Mesothelial cell of epicardium (in vitro differentiated cells): ENCODE data around the gene KDM1B. TPM values are rescaled to one million over a fixed set of nuclear protein-coding genes. Genes with fewer than 3 reads are reported as not detected.
A peak's percentile ranks its signal among the peaks of the same experiment; 100 is the strongest.

Experiments
- DNase-seq, 2 experiments: peaks; one replicate each; pipeline ENCODE4 v3.0.0; 2021; ENCODE audit warnings: low spot score in 2 of 2; ENCODE audit not compliant: unreplicated experiment in 2 of 2
- H3K27ac Mint-ChIP-seq: 2 replicates; pipeline ENCODE4 v1.8.0; 2021; ENCODE audit warnings: mixed read lengths
- H3K27me3 Mint-ChIP-seq: 2 replicates; pipeline ENCODE4 v1.8.0; 2021; ENCODE audit warnings: low read depth, mixed read lengths
- H3K36me3 Mint-ChIP-seq: 2 replicates; pipeline ENCODE4 v1.8.0; 2021; ENCODE audit warnings: mixed read lengths
- H3K4me1 Mint-ChIP-seq: 2 replicates; pipeline ENCODE4 v1.8.0; 2021; ENCODE audit warnings: mixed read lengths
- H3K4me3 Mint-ChIP-seq: 2 replicates; pipeline ENCODE4 v1.8.0; 2021; ENCODE audit warnings: mild to moderate bottlenecking, moderate library complexity, mixed read lengths
- H3K9me3 Mint-ChIP-seq: 2 replicates; pipeline ENCODE4 v1.8.0; 2021; ENCODE audit warnings: mixed read lengths
- CTCF ChIP-seq: fragments of 200-600 bp; sonication (generic); IDR thresholded peaks from one replicate; pipeline ENCODE4 v1.5.0; 2021; ENCODE audit warnings: antibody characterized with exemption; ENCODE audit not compliant: unreplicated experiment
- total RNA-seq: library from RNA; stranded (reverse); gene quantifications from 3 replicates; pipeline ENCODE4 v1.2.1, GENCODE V29; 2021

The KDM1B gene
- total RNA-seq, 1 donor from 2014 or later: 16.1 TPM

DNA sequence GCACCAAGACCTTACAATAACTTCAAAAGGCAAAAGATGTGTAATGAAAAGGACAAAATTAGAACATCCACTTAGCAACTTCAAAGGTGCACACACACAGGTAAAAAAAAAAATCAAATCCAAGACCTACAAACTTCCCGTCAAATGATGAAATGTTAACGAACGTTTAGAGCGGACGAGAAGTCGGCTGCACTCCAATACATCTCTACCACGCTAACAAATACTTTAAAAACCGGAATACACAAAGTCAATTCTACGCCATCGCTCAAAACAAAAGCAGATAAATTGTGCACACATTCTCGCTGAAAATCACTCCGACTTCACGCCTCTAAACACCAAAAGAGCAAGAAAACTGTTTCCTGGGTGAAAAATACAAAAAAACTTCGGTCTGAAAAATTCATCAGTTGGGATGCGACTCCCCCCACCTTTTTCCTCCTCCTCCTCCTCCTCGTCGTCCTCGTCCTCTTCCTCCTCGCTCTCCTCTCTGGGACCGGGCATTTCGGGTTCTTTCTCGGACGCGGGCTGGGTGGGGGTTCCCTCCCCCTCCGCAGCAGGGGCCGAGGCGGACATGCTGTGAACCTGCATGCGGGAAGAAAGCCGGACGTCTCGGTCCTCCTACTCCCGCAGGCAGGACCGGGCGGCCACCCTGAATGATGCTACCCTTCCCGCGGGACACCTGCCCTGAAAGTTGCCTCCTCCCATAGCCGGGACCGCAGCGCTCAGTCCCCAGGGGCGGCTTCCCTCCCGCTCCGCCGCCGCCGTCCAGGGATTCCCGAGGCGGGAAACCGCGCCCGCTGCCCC lies 108.4 kb downstream of the KDM1B start:
- no peaks in the 10 kb centered on the region for H3K27me3 Mint-ChIP-seq
- peaks cover 51% of the 10 kb centered on the region for H3K4me1 Mint-ChIP-seq
- H3K27ac Mint-ChIP-seq: peak overlapping the region; percentile 97
- H3K4me3 Mint-ChIP-seq: peak overlapping the region; percentile 88
- TF ChIP-seq CTCF: no peak
- H3K9me3 Mint-ChIP-seq: no peaks in the 10 kb centered on the region
- DNase-seq: no peak
- peaks cover 6% of the 10 kb centered on the region for H3K36me3 Mint-ChIP-seq

- peak; percentile 86 to 88 for DNase-seq
- peak within 1 kb of the TSS; percentile 97 for H3K27ac Mint-ChIP-seq
- H3K36me3 Mint-ChIP-seq: peaks cover 6% of the 10 kb centered on the region
- peak within 1 kb of the TSS; percentile 88 for H3K4me3 Mint-ChIP-seq
- peaks cover 48% of the 10 kb centered on the region for H3K4me1 Mint-ChIP-seq
- TF ChIP-seq CTCF: peak; percentile 36
- no peaks in the 10 kb centered on the region for H3K9me3 Mint-ChIP-seq
- H3K27me3 Mint-ChIP-seq: no peaks in the 10 kb centered on the region
Measured at GRCh38 chr6:18264219-18264922, 109.1 kb downstream of the KDM1B start, which contains the start of gene DEK. TSS of gene DEK (minus strand) at chr6:18264530. CDS start at chr6:18263987, 543 bp downstream.

DNA sequence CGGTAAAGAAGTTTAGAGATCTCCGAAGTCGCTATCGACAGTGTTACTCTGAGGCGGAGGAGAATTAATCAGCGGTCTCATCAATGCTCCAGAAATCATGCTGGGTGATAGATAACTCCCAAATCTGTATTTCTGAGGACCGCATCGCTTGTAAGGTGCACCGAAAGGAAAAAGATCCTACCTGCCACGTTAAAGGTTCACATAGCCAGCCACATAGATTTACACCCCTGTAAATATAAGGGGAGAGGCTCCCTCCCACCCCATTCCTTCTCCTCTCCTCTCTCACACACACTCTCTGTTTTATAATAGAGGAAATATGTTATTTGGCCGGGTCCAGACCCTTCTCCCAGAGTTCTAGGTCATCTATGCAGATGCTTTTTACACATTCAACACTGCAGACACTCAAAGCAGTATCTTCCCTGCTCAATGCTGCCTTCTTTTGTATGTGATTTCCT lies 109.7 kb downstream of the KDM1B start:
- Mint-ChIP-seq H3K27ac (peak overlapping the region; percentile 88), H3K9me3 (no peaks in the 10 kb centered on the region), H3K4me1 (peaks cover 44% of the 10 kb centered on the region), H3K27me3 (no peaks in the 10 kb centered on the region), H3K36me3 (peaks cover under 1% of the 10 kb centered on the region), H3K4me3 (peak overlapping the region; percentile 81)
- no peak for DNase-seq
- TF ChIP-seq CTCF: no peak

GRCh38 chr6:18265787-18266522 lies 110.7 kb downstream of the KDM1B start:
- no peak for DNase-seq

More at GRCh38 chr6:18265787-18266522, 110.7 kb downstream of the KDM1B start:
- no peak for TF ChIP-seq CTCF
- Mint-ChIP-seq H3K36me3 (no peaks in the 10 kb centered on the region), H3K27ac (no peak overlapping the region), H3K4me1 (peaks cover 34% of the 10 kb centered on the region), H3K27me3 (no peaks in the 10 kb centered on the region), H3K9me3 (no peaks in the 10 kb centered on the region), H3K4me3 (peak overlapping the region; percentile 81)
